Astrocyte of the spinal cord (primary cell): ENCODE data around the gene ZBTB20.

ENCODE experiments used
- DNase-seq: peaks from one replicate; pipeline ENCODE4 v3.0.0; 2011; ENCODE audit warnings: low read depth, low spot score
- H3K4me3 ChIP-seq: 2 replicates; pipeline ENCODE4 v1.5.1; 2011; ENCODE audit warnings: low read depth, mild to moderate bottlenecking, low read length, moderate library complexity
- in situ Hi-C: cut with HindIII; loops from 2 replicates; pipeline ENCODE4 v1.10.0; 2017; ENCODE audit warnings: low sequenced_read_pairs
- TF ChIP-seq, protein P1 (sequence below): IDR thresholded peaks from 2 replicates; pipeline ENCODE4 v1.5.1; 2012; ENCODE audit warnings: low read depth, mild to moderate bottlenecking, low read length, inconsistent platforms

The ZBTB20 gene

DNA sequence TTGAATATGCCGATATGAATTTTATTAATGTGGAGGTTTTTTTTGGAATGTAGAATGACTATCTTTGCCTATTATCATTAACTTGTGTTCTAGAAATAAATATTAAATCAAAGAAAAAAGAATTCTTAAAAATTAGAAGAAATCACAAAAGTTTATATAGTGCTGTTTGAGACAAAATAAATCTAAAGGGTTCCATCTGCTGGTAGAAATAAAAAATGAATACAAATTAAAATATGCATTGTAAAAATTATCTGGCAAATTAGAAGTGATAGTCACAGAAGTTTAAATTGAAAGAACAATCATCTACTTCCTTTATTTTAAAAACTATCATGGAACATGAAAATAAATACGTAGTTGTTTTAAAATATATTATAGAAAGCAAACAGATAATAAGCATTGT is 22.7 kb upstream of the ZBTB20 start:
- H3K4me3 ChIP-seq: no peak overlapping the region
- in situ Hi-C loops: no loop called here
- TF ChIP-seq, protein P1, sequence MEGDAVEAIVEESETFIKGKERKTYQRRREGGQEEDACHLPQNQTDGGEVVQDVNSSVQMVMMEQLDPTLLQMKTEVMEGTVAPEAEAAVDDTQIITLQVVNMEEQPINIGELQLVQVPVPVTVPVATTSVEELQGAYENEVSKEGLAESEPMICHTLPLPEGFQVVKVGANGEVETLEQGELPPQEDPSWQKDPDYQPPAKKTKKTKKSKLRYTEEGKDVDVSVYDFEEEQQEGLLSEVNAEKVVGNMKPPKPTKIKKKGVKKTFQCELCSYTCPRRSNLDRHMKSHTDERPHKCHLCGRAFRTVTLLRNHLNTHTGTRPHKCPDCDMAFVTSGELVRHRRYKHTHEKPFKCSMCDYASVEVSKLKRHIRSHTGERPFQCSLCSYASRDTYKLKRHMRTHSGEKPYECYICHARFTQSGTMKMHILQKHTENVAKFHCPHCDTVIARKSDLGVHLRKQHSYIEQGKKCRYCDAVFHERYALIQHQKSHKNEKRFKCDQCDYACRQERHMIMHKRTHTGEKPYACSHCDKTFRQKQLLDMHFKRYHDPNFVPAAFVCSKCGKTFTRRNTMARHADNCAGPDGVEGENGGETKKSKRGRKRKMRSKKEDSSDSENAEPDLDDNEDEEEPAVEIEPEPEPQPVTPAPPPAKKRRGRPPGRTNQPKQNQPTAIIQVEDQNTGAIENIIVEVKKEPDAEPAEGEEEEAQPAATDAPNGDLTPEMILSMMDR: no peak
- no peak for DNase-seq

DNA sequence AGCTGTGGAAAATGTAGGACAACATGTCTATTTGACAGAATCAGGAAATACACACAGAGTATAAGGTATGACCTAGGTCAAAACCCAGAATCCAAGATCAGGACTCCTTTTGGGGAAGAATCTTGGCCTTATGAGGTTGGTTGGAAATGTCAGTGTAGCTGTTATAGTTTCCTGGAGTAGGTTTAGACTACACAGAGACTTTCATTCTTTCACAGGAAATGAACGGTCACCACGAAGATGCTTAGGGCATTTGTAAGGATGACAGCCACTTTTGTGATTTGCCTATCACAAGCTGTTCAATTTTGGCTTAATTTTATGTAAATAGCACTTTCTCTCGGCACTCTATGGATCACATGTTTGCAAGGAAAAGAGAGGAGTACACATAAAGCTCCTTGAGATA is 18.6 kb upstream of the ZBTB20 start:
- no peak for DNase-seq
- TF ChIP-seq, protein P1: no peak
- no peak overlapping the region for H3K4me3 ChIP-seq
- in situ Hi-C loops: no loop called here

GRCh38 chr3:115165266-115165665 is 18.2 kb upstream of the ZBTB20 start:
- TF ChIP-seq, protein P1: no peak
- in situ Hi-C loops: no loop called here
- no peak for DNase-seq
- H3K4me3 ChIP-seq: no peak overlapping the region

DNA sequence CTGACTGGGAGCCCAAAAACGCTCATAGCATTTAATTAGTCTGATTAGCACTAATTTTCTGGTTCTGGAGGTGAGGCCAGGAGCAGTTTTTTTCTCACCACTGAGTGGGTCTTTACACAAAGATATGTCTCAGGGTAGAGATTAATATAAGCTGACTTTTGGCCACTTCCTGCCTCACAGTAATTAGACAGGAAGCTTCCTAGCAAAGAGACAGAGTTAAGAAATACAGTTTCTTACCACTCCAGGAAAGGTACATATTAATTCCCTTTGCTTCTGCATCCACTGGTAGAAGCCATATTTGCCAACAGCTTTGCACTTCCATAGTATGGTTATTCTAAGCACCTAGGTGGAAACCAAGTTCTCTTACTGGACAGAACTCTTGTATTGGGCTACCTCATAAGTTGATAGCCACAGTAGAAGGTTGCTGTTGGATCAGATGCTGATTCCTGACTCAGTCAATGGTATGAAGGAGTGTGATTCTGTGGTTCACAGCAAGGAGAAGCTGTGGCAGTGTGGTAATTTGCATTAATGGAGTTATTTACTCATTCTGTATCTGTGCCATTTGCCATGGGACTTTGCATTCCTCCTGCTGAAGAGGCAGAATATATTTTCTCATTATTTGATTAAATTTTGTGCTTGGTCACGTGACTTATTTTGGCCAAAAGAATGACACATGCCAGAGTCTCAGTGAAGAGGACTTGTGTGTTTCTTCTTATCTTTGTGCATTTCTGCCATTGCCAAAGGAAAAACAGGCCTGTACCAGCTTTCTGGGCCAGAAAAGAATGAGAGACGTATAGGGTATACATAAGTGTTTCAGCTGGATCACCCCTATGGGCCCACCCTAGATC is 17.5 kb upstream of the ZBTB20 start:
- peak; percentile 8 for DNase-seq
- no peak overlapping the region for H3K4me3 ChIP-seq
- in situ Hi-C loops: no loop called here
- TF ChIP-seq, protein P1: no peak

DNA sequence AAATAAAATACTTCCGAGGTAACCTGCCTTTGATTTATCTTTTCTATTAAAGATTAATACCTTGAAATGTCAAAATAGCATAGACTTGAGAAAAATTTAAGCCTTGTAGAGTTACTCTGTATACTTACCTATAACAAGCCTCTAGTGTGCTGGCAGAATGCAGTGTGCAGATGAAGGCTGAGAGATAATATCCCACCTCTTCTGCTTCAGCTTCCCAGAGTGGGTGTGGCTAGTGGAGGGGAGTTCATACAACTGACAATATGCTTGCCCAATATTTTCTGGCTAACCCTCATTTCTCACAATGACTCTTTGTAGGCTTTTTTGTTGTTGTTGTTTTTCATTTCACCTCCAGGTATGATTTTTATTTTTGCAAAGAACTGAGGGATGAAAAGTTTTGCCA is 15.7 kb upstream of the ZBTB20 start:
- TF ChIP-seq, protein P1: no peak
- no peak for DNase-seq
- in situ Hi-C loops: no loop called here
- H3K4me3 ChIP-seq: no peak overlapping the region

- in situ Hi-C loops: no loop called here
- no peak overlapping the region for H3K4me3 ChIP-seq
- TF ChIP-seq, protein P1: no peak
- DNase-seq: no peak
These were observed 14.8 kb upstream of the ZBTB20 start for GRCh38 chr3:115161866-115162265.
